GM19351 (cell line): ENCODE measurements around the gene PAK1.

Source experiments
- ATAC-seq: cut with Tn5 transposase; IDR thresholded peaks from one replicate; pipeline ENCODE4 v1.9.1; 2021; ENCODE audit warnings: mild to moderate bottlenecking, moderate library complexity; ENCODE audit not compliant: unreplicated experiment

The PAK1 gene

DNA sequence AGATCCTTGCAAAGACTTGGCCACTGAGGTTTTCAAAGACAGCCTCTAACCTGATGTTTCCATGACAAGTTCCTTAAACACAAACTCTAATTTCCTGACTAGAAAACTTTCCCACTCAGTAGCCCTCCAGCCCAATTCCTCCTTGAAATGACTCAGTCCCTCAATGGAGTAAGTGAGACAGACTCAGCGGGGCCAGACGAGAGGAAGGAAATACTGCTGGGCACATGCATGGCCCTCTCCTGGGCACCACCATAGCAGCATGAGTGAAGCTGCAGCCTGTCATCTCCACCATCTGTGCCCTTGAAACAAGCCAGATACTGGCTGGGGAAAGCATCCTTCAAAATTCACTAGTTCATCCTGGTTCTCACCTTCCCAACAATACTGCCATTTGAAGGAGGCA lies 96.2 kb downstream of the PAK1 start:
- ATAC-seq, result no peak

GRCh38 chr11:77375107-77375506 lies 98.8 kb downstream of the PAK1 start:
- ATAC-seq, result no peak

- no peak for ATAC-seq
Observed at GRCh38 chr11:77374611-77375031, 99.3 kb downstream of the PAK1 start.

DNA sequence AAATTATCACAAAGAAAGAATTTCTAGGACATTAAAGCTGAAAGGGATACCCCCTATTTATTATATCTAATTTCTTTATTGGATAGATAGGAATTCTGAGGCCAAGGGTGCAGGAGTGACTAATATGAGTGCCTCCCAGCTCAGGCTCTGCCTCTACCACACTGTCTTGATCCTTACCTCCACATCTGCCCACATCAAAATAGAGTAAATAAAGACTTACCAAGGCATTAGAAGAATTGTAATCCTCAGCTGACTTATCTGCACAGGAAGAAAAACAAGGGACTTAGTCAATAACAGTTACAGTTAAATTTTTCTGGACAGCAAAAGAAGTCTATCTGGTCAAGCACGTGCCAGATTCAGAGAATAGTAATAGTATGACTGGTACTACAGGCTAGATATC lies 99.8 kb downstream of the PAK1 start:
- no peak for ATAC-seq

GRCh38 chr11:77372726-77373125 lies 101.2 kb downstream of the PAK1 start:
- no peak for ATAC-seq

DNA sequence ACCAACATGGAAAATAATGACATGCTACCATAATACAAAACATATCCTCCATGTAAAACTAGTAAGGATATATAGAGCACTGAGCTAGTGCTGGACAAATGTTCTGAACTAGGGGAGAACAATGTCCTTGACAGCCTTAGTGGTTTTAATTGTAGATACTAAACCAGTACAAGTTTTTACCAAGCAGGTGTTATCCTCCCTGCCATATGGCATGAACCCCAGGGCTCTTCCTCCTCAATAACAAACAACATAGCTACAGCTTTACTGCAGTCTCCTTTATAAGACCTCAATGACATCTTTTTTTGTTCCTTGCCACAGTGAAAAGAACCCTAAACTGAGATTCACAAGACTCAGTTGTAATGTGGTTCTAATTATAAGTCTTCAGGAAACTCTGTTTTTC lies 102.2 kb downstream of the PAK1 start:
- ATAC-seq, result no peak

DNA sequence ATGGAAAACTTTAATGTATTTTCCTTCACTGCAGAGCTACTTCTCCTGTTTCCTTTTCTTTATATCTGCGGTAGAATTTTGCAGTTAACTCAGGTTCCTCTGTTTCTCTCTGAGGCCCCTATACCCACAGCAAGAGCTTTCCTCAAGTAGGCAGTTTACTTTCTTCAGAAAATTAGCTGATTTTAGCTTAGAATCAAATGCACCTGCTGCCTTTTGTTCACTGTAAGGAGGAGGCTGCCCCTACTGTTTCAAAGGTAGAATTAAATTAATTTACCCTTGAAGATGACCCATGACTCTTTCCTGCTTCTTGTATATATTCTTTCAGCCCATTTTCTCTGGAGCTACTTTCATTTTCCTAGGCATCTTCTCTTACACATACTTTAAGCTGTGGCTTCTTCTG lies 103.7 kb downstream of the PAK1 start:
- no peak for ATAC-seq

DNA sequence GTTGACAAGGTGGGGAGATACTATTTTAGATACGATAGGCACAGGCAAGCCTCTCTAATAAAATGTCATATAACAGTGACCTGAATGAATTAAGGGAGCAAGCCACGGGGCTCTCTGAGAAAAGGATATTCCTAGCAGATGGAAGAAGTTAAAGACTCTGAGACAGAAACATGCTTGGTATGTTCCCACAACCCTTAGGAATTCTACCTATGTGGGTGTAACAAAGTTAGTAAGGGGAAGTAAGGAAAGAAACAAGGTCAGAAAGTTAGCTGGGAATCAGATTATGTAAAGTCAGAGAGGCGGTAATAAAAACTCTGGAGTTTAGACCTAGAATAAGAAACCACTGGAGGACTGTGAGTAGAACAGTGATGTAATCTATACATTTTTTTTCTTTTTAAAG lies 112.7 kb downstream of the PAK1 start:
- no peak for ATAC-seq

- ATAC-seq, result no peak
Observed at GRCh38 chr11:77359481-77359880, 114.4 kb downstream of the PAK1 start.

DNA sequence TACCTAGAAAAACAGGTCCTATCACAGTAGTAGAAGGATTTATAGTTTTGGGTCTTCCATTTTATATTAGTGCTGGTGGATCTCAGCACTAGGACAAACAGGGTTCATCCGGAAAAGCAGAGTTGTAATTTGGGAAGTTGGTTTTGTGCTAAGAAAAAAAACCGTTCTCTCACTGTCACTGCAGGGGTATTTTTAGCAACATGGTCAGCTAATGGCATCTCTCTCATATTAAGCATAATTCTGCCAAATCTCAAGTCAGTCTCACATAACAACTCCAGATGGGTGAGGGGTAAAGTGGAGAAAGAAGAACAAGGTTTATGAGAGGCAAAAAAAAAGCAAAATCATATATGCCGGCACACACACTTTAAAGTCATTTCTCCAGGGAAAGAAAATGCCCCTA lies 120.8 kb downstream of the PAK1 start:
- no peak for ATAC-seq

DNA sequence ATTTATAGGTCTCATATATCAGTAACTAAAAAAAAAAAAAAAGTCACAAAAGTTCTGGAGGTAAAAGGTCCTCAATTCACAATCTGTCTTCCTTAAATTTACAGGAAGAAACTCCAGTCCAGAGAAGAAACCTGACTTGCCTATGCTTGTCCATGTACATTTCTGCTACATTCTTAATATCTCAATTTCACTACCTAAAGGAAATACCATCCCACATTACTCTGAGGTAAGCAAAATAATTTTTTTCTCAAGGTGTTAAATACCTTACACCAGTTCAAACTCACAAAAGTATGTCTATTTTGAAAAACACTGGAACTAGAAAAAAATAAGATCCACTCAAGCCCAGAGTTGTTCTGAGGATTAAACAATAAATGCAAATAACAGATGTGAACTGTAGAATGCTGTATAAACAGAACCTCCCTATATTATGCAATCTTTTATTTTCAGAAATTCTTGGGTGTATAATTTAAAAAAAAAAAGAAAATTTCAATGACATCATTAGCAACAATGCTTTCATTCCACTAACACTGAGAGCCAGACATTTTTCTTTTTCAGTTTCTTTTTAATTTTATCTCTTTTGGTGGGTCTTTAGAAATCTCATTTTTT lies 122.5 kb downstream of the PAK1 start:
- no peak for ATAC-seq

GRCh38 chr11:77347948-77348347 lies 125.9 kb downstream of the PAK1 start:
- no peak for ATAC-seq

DNA sequence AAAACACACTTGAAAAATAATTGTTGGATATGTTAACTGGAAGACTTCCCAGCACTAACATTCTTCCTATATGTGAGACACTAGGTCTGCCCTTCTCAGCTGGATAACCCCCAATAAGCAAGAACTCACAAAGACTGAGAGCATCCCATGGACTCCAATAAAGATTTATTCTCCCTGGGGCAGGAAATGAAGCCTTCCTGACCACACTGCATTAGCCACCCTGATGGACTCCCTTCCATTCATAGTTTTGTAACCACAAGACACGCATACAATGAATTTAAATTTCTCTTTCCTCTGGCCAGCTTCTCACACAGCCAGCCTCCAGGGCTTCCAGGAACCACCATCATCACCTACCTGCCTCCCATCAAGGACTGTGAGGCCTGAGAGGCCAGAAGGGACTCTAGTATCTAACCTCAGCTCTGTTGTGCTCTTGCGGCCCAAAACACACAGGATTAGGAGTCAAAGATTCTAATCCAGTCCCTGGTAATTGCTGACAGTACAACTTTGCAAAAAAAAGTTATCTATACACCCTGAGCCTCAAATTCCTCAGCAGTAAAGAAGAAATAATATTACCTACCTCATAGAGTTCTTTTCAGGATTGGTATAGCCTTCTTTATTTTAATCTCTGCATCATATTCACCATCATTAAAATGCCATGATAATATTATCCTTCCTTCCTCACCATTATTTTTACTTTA lies 126.8 kb downstream of the PAK1 start:
- ATAC-seq, result no peak

DNA sequence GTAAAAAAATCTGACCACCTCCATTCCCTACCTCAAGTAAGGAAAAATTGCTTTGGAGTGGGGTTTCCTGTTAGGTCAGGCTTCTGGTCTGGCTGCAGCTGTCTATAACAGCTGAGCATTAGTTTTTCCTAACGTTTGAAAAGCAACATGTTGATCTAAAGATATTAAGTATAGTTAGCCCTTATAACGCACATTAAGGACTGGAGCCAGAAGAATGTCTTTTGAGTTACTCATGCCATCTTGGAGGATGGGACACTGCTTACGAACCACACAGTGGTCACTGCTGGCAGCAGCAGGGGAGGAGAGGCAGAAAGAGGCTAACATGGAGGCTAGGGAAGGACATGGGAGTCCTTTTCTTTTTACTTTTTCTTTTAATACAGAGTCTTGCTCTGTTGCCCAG lies 128.3 kb downstream of the PAK1 start:
- no peak for ATAC-seq

- no peak for ATAC-seq
Observed at GRCh38 chr11:77340501-77340900, 133.4 kb downstream of the PAK1 start.

- ATAC-seq, result no peak
Observed at GRCh38 chr11:77332259-77332658, 141.6 kb downstream of the PAK1 start.

DNA sequence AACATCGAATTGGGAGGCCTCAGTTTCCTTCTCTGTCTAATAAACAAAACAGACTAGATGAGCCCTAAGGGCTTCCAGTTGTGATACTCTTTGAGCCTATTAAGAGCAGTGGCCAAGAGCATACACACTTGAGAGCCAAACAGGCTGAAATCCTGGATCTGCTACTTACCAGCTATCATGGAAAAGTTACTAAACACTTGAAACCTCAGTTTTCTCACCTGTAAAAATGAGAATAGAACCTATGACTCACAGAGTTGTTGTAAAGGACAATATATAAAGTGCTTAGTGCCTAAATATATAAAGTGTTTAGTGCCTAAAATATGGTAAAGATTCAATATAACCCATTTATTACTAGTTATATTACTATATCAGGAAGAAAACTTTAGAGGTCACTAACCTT lies 148.7 kb downstream of the PAK1 start:
- ATAC-seq, result no peak

DNA sequence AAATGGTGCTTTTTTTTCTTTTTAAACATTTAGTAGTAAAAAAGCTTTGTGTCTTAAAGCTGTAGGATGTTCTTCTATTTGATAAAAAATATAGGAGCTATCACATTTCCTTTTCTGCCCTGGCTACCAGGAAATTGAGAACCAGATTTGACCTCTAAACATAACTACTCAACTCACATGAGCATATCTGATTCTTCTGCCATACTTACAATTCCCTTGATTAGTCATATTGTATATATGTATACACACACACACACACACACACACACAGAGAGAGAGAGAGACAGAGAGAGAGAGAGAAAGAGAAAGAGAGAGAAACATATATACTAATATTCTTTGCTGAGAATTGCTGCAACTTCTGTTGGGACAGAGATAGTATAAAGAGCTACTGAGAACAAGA lies 149.4 kb downstream of the PAK1 start:
- no peak for ATAC-seq

DNA sequence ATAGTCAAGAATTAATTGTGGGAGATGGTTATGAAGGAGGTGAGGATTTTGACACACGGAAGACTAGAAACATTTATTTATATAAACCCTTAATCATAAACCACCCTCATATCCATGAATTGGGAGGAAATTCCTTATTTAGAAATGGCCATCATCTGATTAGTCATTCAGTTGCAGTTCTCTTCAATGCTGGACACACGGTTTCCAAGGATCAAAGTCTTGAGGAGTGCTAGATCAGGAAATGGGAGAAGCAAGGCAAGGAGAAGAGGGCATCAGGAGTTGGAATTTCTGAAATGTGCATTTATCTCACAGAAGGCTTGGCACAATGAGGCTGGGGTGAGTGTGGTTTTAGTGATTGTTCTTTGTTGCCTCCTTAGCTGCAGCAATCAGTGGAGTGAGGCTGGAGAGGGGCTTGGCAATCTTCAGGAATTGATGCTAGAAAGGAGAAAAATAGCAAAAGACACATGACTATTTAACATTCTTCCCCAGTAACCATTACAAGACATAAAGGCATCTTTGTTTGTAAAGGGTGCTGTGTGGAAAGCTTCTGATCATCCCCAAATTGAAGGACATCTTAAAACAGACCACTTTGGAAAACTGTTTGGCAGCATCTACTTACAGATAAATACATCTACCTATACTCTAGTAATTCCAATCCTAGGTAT lies 150.8 kb downstream of the PAK1 start:
- ATAC-seq, result no peak

DNA sequence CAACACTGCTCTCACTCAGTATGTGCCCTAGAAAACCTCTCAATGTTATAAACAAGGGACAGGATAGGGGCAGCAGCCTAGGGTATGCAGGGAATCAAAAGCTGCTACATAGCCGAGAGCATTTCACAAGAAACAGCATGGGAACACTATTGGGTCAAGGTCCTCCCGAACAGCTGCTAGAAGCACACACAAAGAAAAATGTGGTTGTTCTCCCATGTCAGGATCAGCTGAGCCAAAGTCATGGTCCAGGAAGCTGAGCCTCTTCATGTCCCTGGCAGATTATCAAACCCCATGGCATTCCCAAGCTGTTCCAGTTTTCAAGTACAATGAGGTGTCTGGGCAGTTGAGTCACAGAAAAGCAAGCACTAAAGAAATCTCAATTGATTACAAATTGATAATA lies 151.4 kb downstream of the PAK1 start:
- ATAC-seq, result no peak

DNA sequence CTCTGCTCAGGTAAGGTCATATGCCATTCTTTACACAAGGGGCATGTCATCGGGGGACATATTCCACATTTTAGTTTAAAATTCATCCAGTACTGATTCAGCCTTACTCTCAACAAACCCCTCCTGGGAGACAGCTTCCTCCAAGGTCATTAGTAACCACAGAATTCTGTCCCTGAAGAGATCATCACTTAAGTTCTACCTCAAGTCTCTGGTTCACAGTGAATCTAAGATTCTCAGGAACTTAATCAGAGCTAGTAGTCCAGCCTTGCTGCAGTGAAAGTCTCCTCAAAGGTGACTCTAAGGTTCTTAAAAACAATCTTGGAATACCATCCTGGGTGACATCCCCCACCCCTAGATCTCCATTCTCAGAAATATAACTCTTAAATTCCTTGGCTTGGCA lies 153.5 kb downstream of the PAK1 start:
- no peak for ATAC-seq

GRCh38 chr11:77318600-77318999 lies 155.3 kb downstream of the PAK1 start:
- ATAC-seq, result no peak
